HG02852 (cell line): ENCODE results near the gene POLR3A.
"Not testable (repeated sequence)": the region's sequence is repeated elsewhere in the genome, so short reads cannot be mapped to it uniquely, and the experiment has no call there.

Experiments used
- ATAC-seq: cut with Tn5 transposase; IDR thresholded peaks from one replicate; pipeline ENCODE4 v1.9.1; 2021; ENCODE audit warnings: mild to moderate bottlenecking, moderate library complexity; ENCODE audit not compliant: unreplicated experiment

The POLR3A gene

GRCh38 chr10:78029269-78030226 is at the start of gene POLR3A:
Gene POLR3A (minus strand): TSS chr10:78029515. CDS start chr10:78029407, 108 bp downstream.
- peak; percentile 69 for ATAC-seq

- ATAC-seq: no peak
Measured at GRCh38 chr10:78078539-78079330, 49.4 kb upstream of the POLR3A start.

GRCh38 chr10:78075806-78076205 is 46.5 kb upstream of the POLR3A start:
- ATAC-seq: not testable (repeated sequence)

GRCh38 chr10:78072504-78072903 is 43.2 kb upstream of the POLR3A start:
- ATAC-seq: no peak

GRCh38 chr10:78071857-78072179 is 42.5 kb upstream of the POLR3A start:
- ATAC-seq: no peak

GRCh38 chr10:78071140-78071856 is 42.0 kb upstream of the POLR3A start:
- ATAC-seq: no peak

GRCh38 chr10:78070726-78071125 is 41.4 kb upstream of the POLR3A start:
- ATAC-seq: no peak

GRCh38 chr10:78070064-78070463 is 40.7 kb upstream of the POLR3A start:
- not testable (repeated sequence) for ATAC-seq

- no peak for ATAC-seq
Measured at GRCh38 chr10:78069151-78069550, 39.8 kb upstream of the POLR3A start.

GRCh38 chr10:78066728-78067430 is 37.6 kb upstream of the POLR3A start:
- no peak for ATAC-seq

- ATAC-seq: no peak
Measured at GRCh38 chr10:78066012-78066411, 36.7 kb upstream of the POLR3A start.

GRCh38 chr10:78065611-78066010 is 36.3 kb upstream of the POLR3A start:
- ATAC-seq: no peak

- ATAC-seq: not testable (repeated sequence)
Measured at GRCh38 chr10:78064919-78065318, 35.6 kb upstream of the POLR3A start.

GRCh38 chr10:78063236-78063635 is 33.9 kb upstream of the POLR3A start:
- no peak for ATAC-seq

- no peak for ATAC-seq
Measured at GRCh38 chr10:78062296-78062695, 33.0 kb upstream of the POLR3A start.

GRCh38 chr10:78059906-78060702 is 30.8 kb upstream of the POLR3A start:
- no peak for ATAC-seq

GRCh38 chr10:78058562-78058961 is 29.2 kb upstream of the POLR3A start:
- no peak for ATAC-seq

- ATAC-seq: no peak
Measured at GRCh38 chr10:78053211-78053868, 24.0 kb upstream of the POLR3A start.

GRCh38 chr10:78049851-78050250 is 20.5 kb upstream of the POLR3A start:
- no peak for ATAC-seq
